Nephron (organoid): ENCODE results near the gene CORO7.

Experiments
- H3K27ac Mint-ChIP-seq, 3 experiments: 2 replicates each; pipeline ENCODE4 v1.8.0; 2020; ENCODE audit warnings: mixed read lengths in 3 of 3, mild to moderate bottlenecking in 2 of 3, moderate library complexity in 1 of 3
- H3K27me3 Mint-ChIP-seq: 2 replicates; pipeline ENCODE4 v1.8.0; 2021; ENCODE audit warnings: low read depth, mild to moderate bottlenecking, moderate library complexity, mixed read lengths
- H3K36me3 Mint-ChIP-seq: 2 replicates; pipeline ENCODE4 v1.8.0; 2020; ENCODE audit warnings: low read depth, mixed read lengths
- H3K4me1 Mint-ChIP-seq: 2 replicates; pipeline ENCODE4 v1.8.0; 2020; ENCODE audit warnings: mixed read lengths
- H3K4me3 Mint-ChIP-seq, 3 experiments: 2 replicates each; pipeline ENCODE4 v1.8.0; 2020; ENCODE audit warnings: mild to moderate bottlenecking in 3 of 3, mixed read lengths in 3 of 3, moderate library complexity in 2 of 3
- H3K9me3 Mint-ChIP-seq: 2 replicates; pipeline ENCODE4 v1.8.0; 2020; ENCODE audit warnings: mixed read lengths
- CTCF ChIP-seq, 3 experiments: fragments of 200-600 bp; sonication (generic); IDR thresholded peaks; one replicate each; pipeline ENCODE4 v1.5.0; 2021; ENCODE audit warnings: antibody characterized with exemption in 3 of 3; ENCODE audit not compliant: unreplicated experiment in 3 of 3

The CORO7 gene

DNA sequence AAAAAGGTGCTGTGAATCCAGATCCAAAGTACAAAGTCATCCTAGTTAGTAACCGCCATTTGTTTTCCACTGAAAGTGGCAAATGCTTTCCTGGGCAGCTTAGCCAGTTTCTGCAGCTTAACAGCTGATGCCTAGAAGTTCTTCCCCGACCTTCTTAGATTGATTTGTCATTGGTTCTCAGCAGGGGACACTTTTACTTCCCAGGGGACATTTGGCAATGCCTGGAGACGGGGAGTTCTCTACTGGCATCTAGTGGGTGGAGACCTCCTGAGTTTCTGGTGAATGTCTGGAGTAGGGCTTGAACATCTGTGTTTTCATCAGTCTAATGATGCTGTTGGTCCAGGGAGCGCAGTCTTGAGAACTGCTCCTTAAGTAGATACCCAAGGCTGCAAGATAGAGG, 16.8 kb upstream of the CORO7 start:
- Mint-ChIP-seq H3K36me3 (peaks cover 50% of the 10 kb centered on the region), H3K27me3 (no peaks in the 10 kb centered on the region), H3K4me3 (no peak overlapping the region), H3K4me1 (peaks cover 4% of the 10 kb centered on the region), H3K27ac (no peak overlapping the region), H3K9me3 (no peaks in the 10 kb centered on the region)
- TF ChIP-seq CTCF (IDR thresholded peaks at IDR 0.05; ENCODE audit: unreplicated experiment in 3 of 3): no peak

GRCh38 chr16:4431023-4431422, 14.6 kb upstream of the CORO7 start:
- H3K4me1 Mint-ChIP-seq: peaks cover 19% of the 10 kb centered on the region
- H3K36me3 Mint-ChIP-seq: peaks cover 32% of the 10 kb centered on the region
- H3K27ac Mint-ChIP-seq: no peak overlapping the region
- no peaks in the 10 kb centered on the region for H3K9me3 Mint-ChIP-seq
- TF ChIP-seq CTCF (IDR thresholded peaks at IDR 0.05; ENCODE audit: unreplicated experiment in 3 of 3): no peak
- no peaks in the 10 kb centered on the region for H3K27me3 Mint-ChIP-seq
- H3K4me3 Mint-ChIP-seq: no peak overlapping the region

GRCh38 chr16:4428500-4428899, 12.1 kb upstream of the CORO7 start:
- Mint-ChIP-seq H3K27ac (no peak overlapping the region), H3K4me1 (peaks cover 20% of the 10 kb centered on the region), H3K9me3 (no peaks in the 10 kb centered on the region), H3K27me3 (no peaks in the 10 kb centered on the region), H3K36me3 (peaks cover 20% of the 10 kb centered on the region), H3K4me3 (peak overlapping the region; percentile 61 to 76 (median 76))
- TF ChIP-seq CTCF (IDR thresholded peaks at IDR 0.05; ENCODE audit: unreplicated experiment in 3 of 3): no peak

DNA sequence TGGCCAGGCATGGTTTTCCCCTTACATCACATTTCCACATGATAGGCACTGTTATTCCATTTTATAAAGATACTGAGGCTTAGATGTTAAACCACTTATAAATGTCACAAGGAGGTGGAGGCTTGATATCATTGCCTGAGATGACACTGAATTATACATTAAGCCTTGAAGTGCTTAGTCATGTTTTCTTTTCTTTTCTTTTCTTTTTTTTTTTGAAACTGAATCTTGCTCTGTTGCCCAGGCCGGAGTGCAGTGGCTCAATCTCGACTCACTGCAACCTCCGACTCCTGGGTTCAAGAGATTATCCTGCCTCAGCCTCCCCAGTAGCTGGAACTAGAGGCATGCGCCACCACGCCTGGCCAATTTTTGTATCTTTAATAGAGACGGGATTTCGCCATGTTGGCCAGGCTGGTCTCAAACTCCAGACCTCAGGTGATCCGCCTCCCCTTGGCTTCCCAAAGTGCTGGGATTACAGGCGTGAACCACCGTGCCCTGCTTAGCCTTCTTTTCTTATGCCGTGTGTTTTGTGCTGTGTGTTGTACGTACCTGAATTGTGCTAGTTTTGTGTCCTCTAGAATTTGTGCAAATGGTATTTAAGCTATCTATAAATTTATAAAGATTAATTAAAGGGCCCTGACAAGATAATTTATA, 10.5 kb upstream of the CORO7 start:
- peaks cover 15% of the 10 kb centered on the region for H3K36me3 Mint-ChIP-seq
- no peaks in the 10 kb centered on the region for H3K27me3 Mint-ChIP-seq
- TF ChIP-seq CTCF (IDR thresholded peaks at IDR 0.05; ENCODE audit: unreplicated experiment in 3 of 3): no peak
- no peaks in the 10 kb centered on the region for H3K9me3 Mint-ChIP-seq
- H3K27ac Mint-ChIP-seq: peak overlapping the region; percentile 62 to 100 (median 99)
- peak overlapping the region; percentile 92 to 97 (median 94) for H3K4me3 Mint-ChIP-seq
- peaks cover 20% of the 10 kb centered on the region for H3K4me1 Mint-ChIP-seq

GRCh38 chr16:4426021-4426684, 9.8 kb upstream of the CORO7 start:
- no peaks in the 10 kb centered on the region for H3K27me3 Mint-ChIP-seq
- peaks cover 20% of the 10 kb centered on the region for H3K4me1 Mint-ChIP-seq
- peak overlapping the region; percentile 62 to 100 (median 99) for H3K27ac Mint-ChIP-seq
- no peak for TF ChIP-seq CTCF (IDR thresholded peaks at IDR 0.05; ENCODE audit: unreplicated experiment in 3 of 3)
- H3K9me3 Mint-ChIP-seq: no peaks in the 10 kb centered on the region
- H3K4me3 Mint-ChIP-seq: peak overlapping the region; percentile 92 to 97 (median 94)
- H3K36me3 Mint-ChIP-seq: peaks cover 11% of the 10 kb centered on the region
